Hepatocyte (in vitro differentiated cells): Measurements from ENCODE around the gene TMEM248.

Source experiments
- EZH2 ChIP-seq: fragments of 200-600 bp; sonication (generic); IDR thresholded peaks from 2 replicates; pipeline ENCODE4 v1.6.1; 2016; ENCODE audit warnings: antibody characterized with exemption, mild to moderate bottlenecking, borderline replicate concordance
- TF ChIP-seq, protein P1 (sequence below): fragments of 200-600 bp; sonication (generic); IDR thresholded peaks from 2 replicates; pipeline ENCODE4 v1.5.1; 2016; ENCODE audit warnings: antibody characterized with exemption, mild to moderate bottlenecking; ENCODE audit not compliant: poor library complexity

DNA sequence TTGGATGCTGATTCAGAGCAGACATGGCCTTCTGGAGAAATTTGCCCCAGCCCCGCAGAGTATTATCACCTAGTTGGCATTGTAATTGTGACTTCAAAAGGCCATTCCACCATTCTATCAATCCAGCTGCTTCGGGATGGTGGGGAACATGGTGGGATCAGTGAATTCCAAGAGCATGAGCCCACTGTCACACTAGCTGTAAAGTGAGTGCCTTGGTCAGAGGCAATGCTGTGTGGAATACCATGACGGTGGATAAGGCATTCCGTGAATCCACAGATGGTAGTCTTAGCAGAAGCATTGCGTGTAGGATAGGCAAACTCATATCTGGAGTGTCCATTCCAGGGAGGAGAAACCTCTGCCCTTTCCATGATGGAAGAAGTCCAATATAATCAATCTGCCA is 13.3 kb upstream of the TMEM248 start:
- TF ChIP-seq, protein P1, sequence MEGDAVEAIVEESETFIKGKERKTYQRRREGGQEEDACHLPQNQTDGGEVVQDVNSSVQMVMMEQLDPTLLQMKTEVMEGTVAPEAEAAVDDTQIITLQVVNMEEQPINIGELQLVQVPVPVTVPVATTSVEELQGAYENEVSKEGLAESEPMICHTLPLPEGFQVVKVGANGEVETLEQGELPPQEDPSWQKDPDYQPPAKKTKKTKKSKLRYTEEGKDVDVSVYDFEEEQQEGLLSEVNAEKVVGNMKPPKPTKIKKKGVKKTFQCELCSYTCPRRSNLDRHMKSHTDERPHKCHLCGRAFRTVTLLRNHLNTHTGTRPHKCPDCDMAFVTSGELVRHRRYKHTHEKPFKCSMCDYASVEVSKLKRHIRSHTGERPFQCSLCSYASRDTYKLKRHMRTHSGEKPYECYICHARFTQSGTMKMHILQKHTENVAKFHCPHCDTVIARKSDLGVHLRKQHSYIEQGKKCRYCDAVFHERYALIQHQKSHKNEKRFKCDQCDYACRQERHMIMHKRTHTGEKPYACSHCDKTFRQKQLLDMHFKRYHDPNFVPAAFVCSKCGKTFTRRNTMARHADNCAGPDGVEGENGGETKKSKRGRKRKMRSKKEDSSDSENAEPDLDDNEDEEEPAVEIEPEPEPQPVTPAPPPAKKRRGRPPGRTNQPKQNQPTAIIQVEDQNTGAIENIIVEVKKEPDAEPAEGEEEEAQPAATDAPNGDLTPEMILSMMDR: no peak
- no peak for TF ChIP-seq EZH2
